ENCODE results near the gene MRPL20.

MRPL20 gene

DNA sequence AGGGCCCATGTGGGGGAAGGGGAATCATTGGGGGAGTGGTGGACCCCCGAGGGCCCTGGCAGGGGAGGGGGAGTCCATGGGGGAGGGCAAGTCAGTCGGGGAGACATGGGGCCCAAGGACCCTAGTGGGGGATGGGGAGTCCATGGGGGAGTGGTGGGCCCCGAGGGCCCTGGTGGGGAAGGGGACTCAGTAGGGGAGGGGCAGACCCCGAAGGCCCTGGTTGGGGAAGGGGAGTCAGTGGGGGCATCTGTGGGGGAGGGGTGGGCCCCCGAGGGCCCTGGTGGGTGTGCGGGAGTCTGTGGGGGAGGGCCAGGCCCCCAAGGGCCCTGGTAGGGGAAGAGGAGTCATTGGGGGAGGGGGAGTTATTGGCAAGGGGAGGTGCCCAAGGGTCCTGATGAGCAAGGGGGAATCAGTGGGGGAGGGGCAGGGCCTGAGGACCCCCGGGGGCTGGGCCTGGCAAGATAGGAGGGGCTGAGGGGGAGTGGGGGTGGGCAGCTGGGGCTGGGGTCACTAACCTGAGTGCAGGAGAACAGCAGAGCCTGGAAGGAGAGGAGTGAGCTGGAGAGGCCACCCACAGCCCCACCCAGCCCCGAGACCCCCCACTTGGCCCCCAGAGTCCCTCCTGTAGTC is 50.8 kb downstream of the MRPL20 start:
- DNase-seq (ENCODE audit: insufficient read length, low spot score) = no peak

DNA sequence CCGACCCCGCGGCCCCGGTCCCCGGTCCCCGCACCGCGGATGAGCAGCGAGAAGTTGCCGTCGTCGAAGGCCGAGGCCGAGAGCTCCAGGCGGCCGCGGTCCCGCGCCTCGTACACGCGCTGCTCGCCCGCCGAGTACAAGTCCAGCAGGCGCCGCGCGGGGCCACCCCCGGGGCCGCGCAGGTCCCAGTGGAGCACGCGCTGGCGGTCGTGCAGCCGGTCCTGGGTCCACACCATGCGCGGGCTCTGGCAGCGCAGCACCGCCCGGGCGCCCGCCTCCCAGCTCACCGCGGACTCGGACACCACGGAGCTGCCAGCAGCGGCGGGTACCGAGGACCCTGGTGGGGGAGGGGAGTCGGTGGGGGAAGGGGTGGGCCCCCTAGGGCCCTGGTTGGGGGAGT is 51.7 kb downstream of the MRPL20 start:
- no peak for TF ChIP-seq POLR2A (IDR thresholded peaks at IDR 0.05; ENCODE audit: low read depth, low read length)
- DNase-seq (ENCODE audit: insufficient read length, low spot score) = no peak
- no peak for FAIRE-seq

More for the DNA sequence above, 50.8 kb downstream of the MRPL20 start:
- no peak for TF ChIP-seq POLR2A (IDR thresholded peaks at IDR 0.05; ENCODE audit: low read depth, low read length)
- FAIRE-seq = no peak

DNA sequence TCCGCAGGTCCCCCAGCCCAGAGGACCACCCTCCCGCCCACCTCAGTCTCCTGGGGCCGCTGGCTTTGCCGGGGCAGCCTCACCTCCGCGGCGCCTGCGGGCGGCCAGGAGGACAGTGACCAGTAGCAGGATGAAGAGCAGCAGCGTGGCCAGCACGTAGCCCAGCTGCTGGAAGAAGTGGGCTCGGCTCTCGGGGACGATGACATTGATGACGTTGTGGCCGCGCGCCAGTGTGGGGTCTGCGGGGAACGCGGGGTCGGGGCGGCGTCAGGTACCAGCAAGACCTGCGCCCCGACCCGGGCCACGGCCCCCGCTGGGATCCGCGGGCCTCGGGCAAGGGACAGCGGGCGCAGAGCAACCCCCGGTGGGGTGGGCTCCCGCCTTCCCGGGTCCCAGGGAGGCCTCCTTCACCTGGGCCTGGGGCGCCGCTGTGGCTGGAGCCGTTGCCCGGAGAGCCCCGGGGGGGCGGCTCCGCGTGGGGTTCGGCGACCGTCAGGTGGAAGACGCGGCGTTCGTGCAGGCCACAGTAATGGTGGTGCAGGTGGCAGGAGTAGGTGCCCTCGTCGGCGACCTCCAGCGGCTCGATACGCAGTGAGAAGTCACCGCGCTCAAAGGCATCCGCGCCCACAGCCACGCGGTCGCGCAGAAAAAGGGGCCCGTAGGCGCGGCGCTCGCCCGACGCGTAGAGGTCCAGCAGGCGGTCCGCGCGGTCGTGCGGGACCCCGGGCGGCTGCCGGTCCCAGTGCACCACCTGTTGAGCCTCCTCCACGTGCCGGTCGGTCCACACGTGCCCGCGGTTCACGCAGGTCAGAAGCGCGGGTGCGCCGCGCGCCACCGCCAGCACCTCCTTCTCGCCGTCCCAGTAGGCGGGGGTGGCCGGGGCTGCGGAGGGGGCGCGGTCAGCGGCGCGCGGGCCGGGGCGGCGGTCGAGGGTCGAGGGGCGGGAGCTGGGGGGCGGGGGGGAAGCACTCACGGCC is 52.5 kb downstream of the MRPL20 start:
- TF ChIP-seq POLR2A (IDR thresholded peaks at IDR 0.05; ENCODE audit: low read depth, low read length) = no peak
- FAIRE-seq = no peak
- no peak for DNase-seq (ENCODE audit: insufficient read length, low spot score)

DNA sequence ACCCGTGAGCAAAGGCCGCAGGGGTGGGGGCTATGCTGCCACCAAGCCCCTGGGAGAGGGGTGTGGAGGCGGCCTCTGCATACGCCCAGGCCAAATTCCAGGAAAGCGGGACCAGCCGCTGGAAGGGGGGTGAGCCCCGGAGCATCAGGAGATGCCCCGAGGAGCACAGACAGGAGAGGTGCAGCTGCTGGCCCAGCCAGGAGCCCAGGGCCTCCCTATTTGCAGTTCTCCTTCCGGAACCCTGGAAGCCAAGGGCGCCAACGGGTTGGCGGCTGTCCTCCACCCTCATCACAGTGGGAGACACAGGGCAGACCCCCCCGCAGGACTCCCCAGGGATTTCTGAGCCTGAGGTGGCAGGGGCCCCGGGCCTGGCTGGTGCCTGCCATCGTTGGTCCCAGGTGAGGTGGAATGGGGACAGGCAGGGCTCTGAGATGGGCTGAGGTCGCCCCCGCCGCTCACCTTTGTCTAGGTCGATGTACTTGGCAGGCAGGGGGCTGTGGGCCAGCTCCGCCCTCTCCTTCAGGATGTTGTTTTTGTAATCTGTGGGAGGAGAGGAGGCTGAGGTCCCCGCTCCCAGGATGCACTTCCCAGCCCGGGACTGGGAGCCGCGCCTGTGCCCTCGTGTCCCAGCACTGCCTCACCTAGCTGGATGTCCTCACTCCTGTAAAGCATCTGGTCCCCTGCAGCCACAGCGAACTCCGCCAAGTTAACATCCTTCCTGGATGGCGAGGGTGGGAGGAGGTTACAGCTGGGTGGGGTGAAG is 53.5 kb downstream of the MRPL20 start:
- FAIRE-seq (no peak), DNase-seq (ENCODE audit: insufficient read length, low spot score) (no peak)
- no peak; the same call in 1 of the 2 replicates for TF ChIP-seq POLR2A (IDR thresholded peaks at IDR 0.05; ENCODE audit: low read depth, low read length)

DNA sequence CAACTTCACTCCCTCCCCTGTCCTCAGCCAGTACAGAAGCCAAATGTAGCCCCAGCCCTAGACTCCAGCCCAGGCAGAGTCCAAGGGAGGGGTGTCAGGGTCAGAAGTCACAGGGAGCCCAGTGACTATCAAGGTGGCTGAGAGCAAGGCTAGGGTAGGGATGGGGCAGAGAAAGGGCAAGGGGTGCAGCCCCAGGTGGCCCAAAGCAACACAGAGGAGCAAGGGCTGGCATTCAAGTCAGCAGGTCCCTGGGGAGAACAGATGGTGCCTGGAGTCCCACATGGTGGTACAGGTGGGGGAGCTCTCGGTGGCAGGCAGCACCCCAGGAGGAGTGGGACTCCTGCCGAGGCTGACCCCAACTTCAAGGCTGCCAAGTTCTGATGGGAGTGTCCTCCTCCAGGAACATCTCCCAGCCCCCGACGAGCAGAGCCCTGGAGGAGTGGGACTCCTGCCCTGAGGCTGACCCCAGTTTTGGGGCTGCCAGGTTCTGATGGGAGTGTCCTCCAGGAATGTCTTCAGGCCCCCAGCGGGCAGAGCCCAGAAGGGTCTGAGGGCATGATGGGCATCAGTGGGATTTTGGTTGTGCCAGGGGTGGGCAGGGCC is 54.2 kb downstream of the MRPL20 start:
- DNase-seq (ENCODE audit: insufficient read length, low spot score) (no peak), FAIRE-seq (no peak)
- TF ChIP-seq POLR2A (IDR thresholded peaks at IDR 0.05; ENCODE audit: low read depth, low read length) = no peak
